ENCODE measurements around the gene TMEM164.
"Not testable (repeated sequence)": the region's sequence is repeated elsewhere in the genome, so short reads cannot be mapped to it uniquely, and the experiment has no call there.

The TMEM164 gene

GRCh38 chrX:109974906-109975655 is 27.8 kb upstream of the TMEM164 start:
- Histone ChIP-seq H3K4me1 (ENCODE audit: insufficient read depth, poor library complexity, severe bottlenecking) (no peaks in the 10 kb centered on the region), H3K27ac (ENCODE audit: poor library complexity, severe bottlenecking) (no peak overlapping the region), H3K27me3 (ENCODE audit: insufficient read depth, poor library complexity, severe bottlenecking) (no peaks in the 10 kb centered on the region), H3K36me3 (ENCODE audit: low read depth) (no peaks in the 10 kb centered on the region), H3K4me3 (ENCODE audit: severe bottlenecking) (no peak overlapping the region), H3K9me3 (ENCODE audit: severe bottlenecking) (no peaks in the 10 kb centered on the region)
- no peak for TF ChIP-seq CTCF (IDR thresholded peaks at IDR 0.05; ENCODE audit: poor library complexity, severe bottlenecking)
- no peak for DNase-seq (ENCODE audit: low spot score)
- no peak for ATAC-seq (ENCODE audit: low read depth)

- H3K4me3 ChIP-seq (ENCODE audit: severe bottlenecking); H3K27ac ChIP-seq (ENCODE audit: poor library complexity, severe bottlenecking); DNase-seq (ENCODE audit: low spot score); H3K4me1 ChIP-seq (ENCODE audit: insufficient read depth, poor library complexity, severe bottlenecking); H3K9me3 ChIP-seq (ENCODE audit: severe bottlenecking); H3K36me3 ChIP-seq (ENCODE audit: low read depth); ATAC-seq (ENCODE audit: low read depth); H3K27me3 ChIP-seq (ENCODE audit: insufficient read depth, poor library complexity, severe bottlenecking): not testable (repeated sequence)
Observed at GRCh38 chrX:109985210-109985609, 17.7 kb upstream of the TMEM164 start.

- no peaks in the 10 kb centered on the region for H3K4me1 ChIP-seq (ENCODE audit: insufficient read depth, poor library complexity, severe bottlenecking)
- H3K9me3 ChIP-seq (ENCODE audit: severe bottlenecking): no peaks in the 10 kb centered on the region
- TF ChIP-seq CTCF (IDR thresholded peaks at IDR 0.05; ENCODE audit: poor library complexity, severe bottlenecking): no peak
- no peaks in the 10 kb centered on the region for H3K27me3 ChIP-seq (ENCODE audit: insufficient read depth, poor library complexity, severe bottlenecking)
- no peak for ATAC-seq (ENCODE audit: low read depth)
- no peaks in the 10 kb centered on the region for H3K36me3 ChIP-seq (ENCODE audit: low read depth)
- DNase-seq (ENCODE audit: low spot score): no peak
- H3K4me3 ChIP-seq (ENCODE audit: severe bottlenecking): no peak overlapping the region
- no peak overlapping the region for H3K27ac ChIP-seq (ENCODE audit: poor library complexity, severe bottlenecking)
Observed at GRCh38 chrX:109987884-109988283, 15.0 kb upstream of the TMEM164 start.

- no peak overlapping the region for H3K4me3 ChIP-seq (ENCODE audit: severe bottlenecking)
- no peak for ATAC-seq (ENCODE audit: low read depth)
- no peaks in the 10 kb centered on the region for H3K36me3 ChIP-seq (ENCODE audit: low read depth)
- no peak overlapping the region for H3K27ac ChIP-seq (ENCODE audit: poor library complexity, severe bottlenecking)
- DNase-seq (ENCODE audit: low spot score): no peak
- no peaks in the 10 kb centered on the region for H3K27me3 ChIP-seq (ENCODE audit: insufficient read depth, poor library complexity, severe bottlenecking)
- H3K9me3 ChIP-seq (ENCODE audit: severe bottlenecking): no peaks in the 10 kb centered on the region
- no peaks in the 10 kb centered on the region for H3K4me1 ChIP-seq (ENCODE audit: insufficient read depth, poor library complexity, severe bottlenecking)
- TF ChIP-seq CTCF (IDR thresholded peaks at IDR 0.05; ENCODE audit: poor library complexity, severe bottlenecking): no peak
Observed at GRCh38 chrX:109990582-109991276, 12.2 kb upstream of the TMEM164 start.

GRCh38 chrX:109992203-109992602 is 10.7 kb upstream of the TMEM164 start:
- ATAC-seq (ENCODE audit: low read depth): no peak
- no peaks in the 10 kb centered on the region for H3K27me3 ChIP-seq (ENCODE audit: insufficient read depth, poor library complexity, severe bottlenecking)

More at GRCh38 chrX:109992203-109992602, 10.7 kb upstream of the TMEM164 start:
- Histone ChIP-seq H3K9me3 (ENCODE audit: severe bottlenecking) (no peaks in the 10 kb centered on the region), H3K27ac (ENCODE audit: poor library complexity, severe bottlenecking) (no peak overlapping the region), H3K36me3 (ENCODE audit: low read depth) (no peaks in the 10 kb centered on the region), H3K4me1 (ENCODE audit: insufficient read depth, poor library complexity, severe bottlenecking) (no peaks in the 10 kb centered on the region), H3K4me3 (ENCODE audit: severe bottlenecking) (no peak overlapping the region)
- no peak for TF ChIP-seq CTCF (IDR thresholded peaks at IDR 0.05; ENCODE audit: poor library complexity, severe bottlenecking)
- DNase-seq (ENCODE audit: low spot score): no peak

Measured in RWPE2 (cell line).